CD14-positive monocyte (primary cell): ENCODE measurements around the gene RALA. TPM values are rescaled to one million over a fixed set of nuclear protein-coding genes. Genes with fewer than 3 reads are reported as not detected.

ENCODE experiments used
- DNase-seq, 3 donors: peaks; one replicate each; pipeline ENCODE4 v3.0.0-alpha.2; 2011 to 2022
- H2AFZ ChIP-seq: 2 replicates; pipeline ENCODE4 v1.6.0; 2012; ENCODE audit warnings: mild to moderate bottlenecking, low read depth, low read length, inconsistent platforms; ENCODE audit not compliant: insufficient read depth, poor library complexity, severe bottlenecking
- H3K27ac ChIP-seq, 2 donors: 1 replicate in 1 of 2; 2 replicates in 1 of 2; pipeline ENCODE4 v1.5.1; 2012 to 2013; ENCODE audit warnings: low read length in 2 of 2, control low read depth in 1 of 2, inconsistent platforms in 1 of 2, low read depth in 1 of 2, mild to moderate bottlenecking in 1 of 2
- H3K27me3 ChIP-seq, 2 donors: one replicate each; pipeline versions ENCODE4 v1.6.0 to v1.6.1; 2011 to 2013; ENCODE audit warnings: low read length in 2 of 2; ENCODE audit not compliant: control insufficient read depth in 2 of 2, insufficient read depth in 2 of 2
- H3K36me3 ChIP-seq, 2 donors: replicated peaks in 1 of 2; 1 replicate in 1 of 2; 2 replicates in 1 of 2; pipeline versions ENCODE4 v1.5.1 to v1.6.1; 2012 to 2013; ENCODE audit warnings: low read length in 2 of 2, control low read depth in 1 of 2, inconsistent platforms in 1 of 2, mild to moderate bottlenecking in 1 of 2; ENCODE audit not compliant: insufficient read depth in 2 of 2, control insufficient read depth in 1 of 2
- H3K4me1 ChIP-seq, 2 donors: 1 replicate in 1 of 2; 2 replicates in 1 of 2; pipeline versions ENCODE4 v1.5.1 to v1.6.1; 2012 to 2013; ENCODE audit warnings: low read length in 2 of 2, control low read depth in 1 of 2, inconsistent platforms in 1 of 2, mild to moderate bottlenecking in 1 of 2, moderate library complexity in 1 of 2; ENCODE audit not compliant: insufficient read depth in 2 of 2, control insufficient read depth in 1 of 2
- H3K4me2 ChIP-seq: replicated peaks from 2 replicates; pipeline ENCODE3; 2012; ENCODE audit warnings: low read length, moderate library complexity, mild to moderate bottlenecking; ENCODE audit not compliant: poor library complexity, severe bottlenecking; ENCODE audit errors: extremely low read depth
- H3K4me3 ChIP-seq, 3 experiments: fragments of 200-600 bp in 1 of 3; sonication (generic) in 1 of 3; replicated peaks in 1 of 3; 1 replicate in 2 of 3; 2 replicates in 1 of 3; pipeline ENCODE4 v1.5.1; 2011 to 2013; ENCODE audit warnings: low read length in 3 of 3, mild to moderate bottlenecking in 3 of 3, control low read depth in 2 of 3, low read depth in 2 of 3, inconsistent platforms in 1 of 3, moderate library complexity in 1 of 3
- H3K79me2 ChIP-seq: 2 replicates; pipeline ENCODE4 v1.6.0; 2012; ENCODE audit warnings: mild to moderate bottlenecking, control low read depth, inconsistent platforms, low read length, moderate library complexity; ENCODE audit not compliant: insufficient read depth
- H3K9ac ChIP-seq: 2 replicates; pipeline ENCODE4 v1.6.0; 2017; ENCODE audit warnings: low read length, mild to moderate bottlenecking; ENCODE audit not compliant: insufficient read depth, poor library complexity, severe bottlenecking
- H3K9me3 ChIP-seq, 2 donors: replicated peaks in 1 of 2; 1 replicate in 1 of 2; 2 replicates in 1 of 2; pipeline versions ENCODE4 v1.5.1 to v1.6.1; 2012 to 2013; ENCODE audit warnings: low read length in 2 of 2, control low read depth in 1 of 2; ENCODE audit not compliant: control insufficient read depth in 1 of 2, insufficient read depth in 1 of 2
- H4K20me1 ChIP-seq: 2 replicates; pipeline ENCODE4 v1.6.0; 2012; ENCODE audit warnings: mild to moderate bottlenecking, low read length, control low read depth, moderate library complexity; ENCODE audit not compliant: insufficient read depth
- H3K27ac Mint-ChIP-seq, 7 donors: one replicate each; pipeline ENCODE4 v1.8.0; 2020; ENCODE audit warnings: mild to moderate bottlenecking in 7 of 7, mixed read lengths in 7 of 7, moderate library complexity in 6 of 7, inconsistent platforms in 2 of 7
- H3K27me3 Mint-ChIP-seq, 3 donors: one replicate each; pipeline ENCODE4 v1.8.0; 2021 to 2022; ENCODE audit warnings: low read depth in 3 of 3, mild to moderate bottlenecking in 3 of 3, mixed read lengths in 3 of 3, moderate library complexity in 3 of 3, inconsistent platforms in 1 of 3
- H3K36me3 Mint-ChIP-seq, 2 donors: one replicate each; pipeline ENCODE4 v1.8.0; 2020; ENCODE audit warnings: mixed read lengths in 2 of 2, inconsistent platforms in 1 of 2, mild to moderate bottlenecking in 1 of 2
- H3K4me1 Mint-ChIP-seq: one replicate; pipeline ENCODE4 v1.8.0; 2020; ENCODE audit warnings: mild to moderate bottlenecking, mixed read lengths
- H3K4me3 Mint-ChIP-seq, 2 donors: one replicate each; pipeline ENCODE4 v1.8.0; 2020; ENCODE audit warnings: mild to moderate bottlenecking in 2 of 2, mixed read lengths in 2 of 2, moderate library complexity in 1 of 2
- H3K9me3 Mint-ChIP-seq, 7 donors: one replicate each; pipeline ENCODE4 v1.8.0; 2020 to 2022; ENCODE audit warnings: mixed read lengths in 7 of 7, mild to moderate bottlenecking in 6 of 7, moderate library complexity in 6 of 7, inconsistent platforms in 2 of 7
- WGBS: methylation state at CpG from one replicate; pipeline ENCODE4 v1.1.5; 2013; ENCODE audit warnings: missing lambda C conversion rate; ENCODE audit not compliant: insufficient coverage; 5-methylcytosine and 5-hydroxymethylcytosine counted together
- intact Hi-C, 2 donors: fragments of 100-400 bp; cut with micrococcal nuclease; formaldehyde crosslinking; loops; one replicate each; pipeline versions ENCODE4 v1.15.0 to v1.15.1; 2023
- polyA plus RNA-seq, 3 donors: library from polyadenylated mRNA; depleted of rRNA in 1 of 3; unstranded in 2 of 3; stranded (reverse) in 1 of 3; fragments of 300-500 nt in 2 of 3; fragments of >200 nt in 1 of 3; fragmentation: Illumina TruSeq in 2 of 3; gene quantifications; 1 replicate in 2 of 3; 2 replicates in 1 of 3; pipeline ENCODE4 v1.2.3, GENCODE V29; 2012 to 2021
- TF ChIP-seq, protein P1 (sequence below): fragments of 200-600 bp; IDR thresholded peaks from one replicate; pipeline ENCODE4 v1.8.0; 2022; ENCODE audit warnings: antibody characterized with exemption, mild to moderate bottlenecking

The RALA gene
- polyA plus RNA-seq, 3 donors = 5.9 to 32.0 (median 30.8) TPM

DNA sequence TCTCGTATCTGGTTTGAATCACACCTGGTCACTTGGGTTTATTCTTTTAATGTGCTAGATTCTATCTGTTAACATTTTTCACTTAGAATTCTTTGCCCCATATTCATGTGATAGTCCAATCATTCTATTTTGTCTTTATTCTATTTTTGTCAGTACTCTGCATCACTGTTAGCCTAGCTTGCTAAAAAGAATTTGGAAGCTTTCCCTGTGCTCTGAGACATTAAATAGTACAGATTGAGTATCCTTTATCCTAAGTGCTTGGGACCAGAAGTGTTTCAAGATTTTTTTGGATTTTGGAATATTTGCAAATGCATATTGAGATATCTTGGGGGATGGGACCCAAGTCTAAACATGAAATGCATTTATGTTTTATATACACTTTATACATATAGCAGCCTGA is 51.0 kb downstream of the RALA start:
- no peak overlapping the region for H2AFZ ChIP-seq
- H3K27ac ChIP-seq = no peak overlapping the region
- peaks cover 5 to 8% of the 10 kb centered on the region in 2 donors for H3K4me1 ChIP-seq
- peaks cover 0 to 5% (median 0%) of the 10 kb centered on the region in 7 donors for H3K9me3 Mint-ChIP-seq
- no peak overlapping the region for H3K4me2 ChIP-seq
- H4K20me1 ChIP-seq = peaks cover 25% of the 10 kb centered on the region
- intact Hi-C loops = no loop called here
- peaks cover 6% of the 10 kb centered on the region in 2 donors for H3K36me3 Mint-ChIP-seq
- H3K9me3 ChIP-seq = peaks cover 0 to 3% of the 10 kb centered on the region in 2 donors
- H3K9ac ChIP-seq = no peak overlapping the region
- no peak overlapping the region for H3K4me3 ChIP-seq
- H3K4me1 Mint-ChIP-seq = peaks cover 14% of the 10 kb centered on the region
- no CpG with 5 or more reads among the region's 1 CpG for WGBS
- DNase-seq = no peak
- peaks cover 32% of the 10 kb centered on the region for H3K79me2 ChIP-seq
- H3K27me3 ChIP-seq = no peaks in the 10 kb centered on the region
- no peaks in the 10 kb centered on the region for H3K27me3 Mint-ChIP-seq
- TF ChIP-seq, protein P1, sequence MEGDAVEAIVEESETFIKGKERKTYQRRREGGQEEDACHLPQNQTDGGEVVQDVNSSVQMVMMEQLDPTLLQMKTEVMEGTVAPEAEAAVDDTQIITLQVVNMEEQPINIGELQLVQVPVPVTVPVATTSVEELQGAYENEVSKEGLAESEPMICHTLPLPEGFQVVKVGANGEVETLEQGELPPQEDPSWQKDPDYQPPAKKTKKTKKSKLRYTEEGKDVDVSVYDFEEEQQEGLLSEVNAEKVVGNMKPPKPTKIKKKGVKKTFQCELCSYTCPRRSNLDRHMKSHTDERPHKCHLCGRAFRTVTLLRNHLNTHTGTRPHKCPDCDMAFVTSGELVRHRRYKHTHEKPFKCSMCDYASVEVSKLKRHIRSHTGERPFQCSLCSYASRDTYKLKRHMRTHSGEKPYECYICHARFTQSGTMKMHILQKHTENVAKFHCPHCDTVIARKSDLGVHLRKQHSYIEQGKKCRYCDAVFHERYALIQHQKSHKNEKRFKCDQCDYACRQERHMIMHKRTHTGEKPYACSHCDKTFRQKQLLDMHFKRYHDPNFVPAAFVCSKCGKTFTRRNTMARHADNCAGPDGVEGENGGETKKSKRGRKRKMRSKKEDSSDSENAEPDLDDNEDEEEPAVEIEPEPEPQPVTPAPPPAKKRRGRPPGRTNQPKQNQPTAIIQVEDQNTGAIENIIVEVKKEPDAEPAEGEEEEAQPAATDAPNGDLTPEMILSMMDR = no peak
- no peak overlapping the region for H3K27ac Mint-ChIP-seq
- H3K4me3 Mint-ChIP-seq = no peak overlapping the region
- no peaks in the 10 kb centered on the region for H3K36me3 ChIP-seq

DNA sequence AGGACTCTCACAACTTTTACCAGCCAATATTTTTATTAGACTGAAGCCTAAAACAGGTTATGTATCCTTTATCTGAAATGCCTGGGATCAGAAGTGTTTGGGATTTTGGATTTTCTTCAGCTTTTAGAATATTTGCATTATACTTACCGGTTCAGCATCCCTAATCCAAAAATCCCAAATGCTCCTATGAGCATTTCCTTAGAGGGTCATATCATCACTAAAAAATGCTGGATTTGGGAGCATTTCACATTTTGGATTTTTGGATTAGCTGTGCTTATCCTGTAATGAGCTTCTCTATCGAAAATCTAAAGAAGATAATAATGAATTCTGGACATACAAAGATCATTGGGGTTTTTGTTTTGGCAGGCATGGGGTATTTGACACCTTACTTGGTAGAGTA is 53.0 kb downstream of the RALA start:
- peaks cover 10 to 13% of the 10 kb centered on the region in 2 donors for H3K4me1 ChIP-seq
- H3K79me2 ChIP-seq = peaks cover 49% of the 10 kb centered on the region
- no peak overlapping the region for H3K4me2 ChIP-seq
- Mint-ChIP-seq H3K27me3 (no peaks in the 10 kb centered on the region), H3K27ac (no peak overlapping the region), H3K4me1 (peaks cover 19% of the 10 kb centered on the region), H3K4me3 (no peak overlapping the region), H3K9me3 (peaks cover 0 to 5% (median 0%) of the 10 kb centered on the region in 7 donors), H3K36me3 (peaks cover 6% of the 10 kb centered on the region in 2 donors)
- no peaks in the 10 kb centered on the region for H3K27me3 ChIP-seq
- H3K4me3 ChIP-seq = no peak overlapping the region
- intact Hi-C loops = no loop called here
- no peak overlapping the region for H3K27ac ChIP-seq
- no peak for DNase-seq
- peaks cover 34% of the 10 kb centered on the region for H4K20me1 ChIP-seq
- TF ChIP-seq, protein P1 = no peak
- 100% methylated on average over 1 of the region's 2 CpGs for WGBS
- H3K36me3 ChIP-seq = no peaks in the 10 kb centered on the region
- H2AFZ ChIP-seq = no peak overlapping the region
- H3K9ac ChIP-seq = no peak overlapping the region
- peaks cover 0 to 3% of the 10 kb centered on the region in 2 donors for H3K9me3 ChIP-seq
